Lower leg skin (tissue), 4 donors: ENCODE measurements around the gene TYROBP. TPM values are rescaled to one million over a fixed set of nuclear protein-coding genes. Genes with fewer than 3 reads are reported as not detected.

Source experiments
- DNase-seq, 2 donors: peaks; one replicate each; pipeline ENCODE4 v3.0.0-alpha.2; 2019; ENCODE audit warnings: low spot score in 2 of 2
- H3K4me3 ChIP-seq: fragments of 200-600 bp; sonication (generic); 2 replicates; pipeline ENCODE4 v1.5.1; 2017; ENCODE audit warnings: mild to moderate bottlenecking, low read depth; ENCODE audit not compliant: poor library complexity, severe bottlenecking
- CTCF ChIP-seq, 3 donors: fragments of 450-650 bp; IDR thresholded peaks; one replicate each; pipeline ENCODE4 v1.5.1; 2016; ENCODE audit warnings: antibody characterized with exemption in 3 of 3, mild to moderate bottlenecking in 3 of 3, moderate library complexity in 2 of 3
- POLR2A ChIP-seq, 2 donors: fragments of 450-650 bp; IDR thresholded peaks; one replicate each; pipeline ENCODE4 v1.6.1; 2016 to 2017; ENCODE audit warnings: antibody characterized with exemption in 2 of 2, mild to moderate bottlenecking in 1 of 2, moderate library complexity in 1 of 2
- WGBS, 2 donors: methylation state at CpG; one replicate each; pipeline ENCODE4 v1.1.5; 2018; 5-methylcytosine and 5-hydroxymethylcytosine counted together
- intact Hi-C: fragments of 100-400 bp; cut with DNase I; formaldehyde crosslinking; loops from one replicate; pipeline ENCODE4 v1.15.0; 2023; ENCODE audit warnings: low total_unique reads
- total RNA-seq, 4 donors: library from RNA; depleted of rRNA; stranded (reverse); fragments of >200 nt; gene quantifications; one replicate each; pipeline ENCODE4 v1.1.0, GENCODE V29; 2016

TYROBP gene
- total RNA-seq, 4 donors from 2014 or later, result 25.7 to 29.9 (median 28.4) TPM

GRCh38 chr19:35944556-35944955 is 36.5 kb upstream of the TYROBP start:
- TF ChIP-seq CTCF (IDR thresholded peaks at IDR 0.05) (no peak), POLR2A (IDR thresholded peaks at IDR 0.05) (no peak)
- H3K4me3 ChIP-seq, result no peak overlapping the region
- WGBS, 2 donors, result 76 to 86% methylated on average over 28 to 36 of the region's 52 CpGs
- no peak for DNase-seq
- intact Hi-C loops, result no loop called here

DNA sequence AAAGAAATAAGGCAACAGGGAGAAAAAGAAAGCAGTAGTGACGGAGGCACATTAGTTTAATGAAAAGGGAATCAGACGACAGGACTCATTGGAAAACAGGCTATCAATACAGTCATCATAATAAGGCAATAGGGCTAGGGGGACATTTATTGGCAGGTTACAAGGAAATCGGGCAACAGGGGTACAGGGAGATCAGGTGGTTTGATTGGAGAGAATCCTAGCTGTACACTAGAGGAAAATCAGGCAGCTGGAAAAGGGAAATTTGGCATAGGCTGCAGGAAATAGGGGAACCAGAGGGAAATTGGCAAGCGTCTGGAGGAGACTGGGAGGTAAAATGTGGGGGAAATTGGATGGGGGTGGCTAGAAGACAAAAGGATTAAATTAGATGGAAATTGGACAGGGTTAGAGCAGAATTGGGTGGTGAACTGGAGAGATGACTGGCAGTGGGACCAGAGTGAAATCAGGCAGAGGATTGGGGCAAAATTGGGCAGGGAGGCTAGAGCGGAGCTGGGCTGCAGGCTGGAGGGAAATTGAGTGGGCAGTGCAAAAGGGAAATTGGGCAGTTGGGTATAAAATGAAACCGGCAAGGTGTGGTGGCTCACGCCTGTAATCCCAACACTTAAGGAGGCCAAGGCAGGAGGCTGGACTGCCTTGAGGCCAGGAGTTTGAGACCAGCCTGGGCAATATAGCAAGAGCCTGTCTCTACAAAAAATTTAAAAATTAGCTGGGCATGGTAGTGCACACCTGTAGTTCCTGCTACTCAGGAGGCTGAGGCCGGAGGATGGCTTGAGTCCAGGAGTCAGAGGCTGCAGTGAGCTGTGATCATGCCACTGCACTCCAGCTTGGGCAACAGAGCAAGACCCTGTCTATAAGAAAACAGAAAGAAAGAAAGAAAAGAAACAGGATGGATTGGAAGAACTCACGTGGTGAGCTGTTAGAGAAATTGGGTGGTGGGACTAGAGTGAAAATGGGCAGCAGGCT is 35.5 kb upstream of the TYROBP start:
- 82 to 83% methylated on average over 9 of the region's 9 CpGs for WGBS, 2 donors
- intact Hi-C loops, result no loop called here
- no peak overlapping the region for H3K4me3 ChIP-seq
- no peak for DNase-seq
- no peak for TF ChIP-seq CTCF (IDR thresholded peaks at IDR 0.05)
- TF ChIP-seq POLR2A (IDR thresholded peaks at IDR 0.05), result no peak

GRCh38 chr19:35942235-35942634 is 34.1 kb upstream of the TYROBP start:
- DNase-seq, result no peak
- intact Hi-C loops, result no loop called here
- 100% methylated on average over 3 of the region's 3 CpGs for WGBS, 2 donors
- H3K4me3 ChIP-seq, result no peak overlapping the region
- no peak for TF ChIP-seq CTCF (IDR thresholded peaks at IDR 0.05)

GRCh38 chr19:35940839-35941238 is 32.7 kb upstream of the TYROBP start:
- intact Hi-C loops, result no loop called here
- DNase-seq, result no peak
- 80% methylated on average over 4 of the region's 4 CpGs for WGBS, 2 donors
- H3K4me3 ChIP-seq, result no peak overlapping the region
- no peak for TF ChIP-seq CTCF (IDR thresholded peaks at IDR 0.05)
- no peak for TF ChIP-seq POLR2A (IDR thresholded peaks at IDR 0.05)

DNA sequence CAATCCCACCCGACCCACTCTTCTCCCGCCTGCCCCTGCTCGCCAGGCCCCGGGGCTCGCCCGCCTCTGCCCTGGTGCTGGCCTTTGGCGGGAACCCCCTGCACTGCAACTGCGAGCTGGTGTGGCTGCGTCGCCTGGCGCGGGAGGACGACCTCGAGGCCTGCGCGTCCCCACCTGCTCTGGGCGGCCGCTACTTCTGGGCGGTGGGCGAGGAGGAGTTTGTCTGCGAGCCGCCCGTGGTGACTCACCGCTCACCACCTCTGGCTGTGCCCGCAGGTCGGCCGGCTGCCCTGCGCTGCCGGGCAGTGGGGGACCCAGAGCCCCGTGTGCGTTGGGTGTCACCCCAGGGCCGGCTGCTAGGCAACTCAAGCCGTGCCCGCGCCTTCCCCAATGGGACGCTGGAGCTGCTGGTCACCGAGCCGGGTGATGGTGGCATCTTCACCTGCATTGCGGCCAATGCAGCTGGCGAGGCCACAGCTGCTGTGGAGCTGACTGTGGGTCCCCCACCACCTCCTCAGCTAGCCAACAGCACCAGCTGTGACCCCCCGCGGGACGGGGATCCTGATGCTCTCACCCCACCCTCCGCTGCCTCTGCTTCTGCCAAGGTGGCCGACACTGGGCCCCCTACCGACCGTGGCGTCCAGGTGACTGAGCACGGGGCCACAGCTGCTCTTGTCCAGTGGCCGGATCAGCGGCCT is 32.1 kb upstream of the TYROBP start:
- 85 to 89% methylated on average over 10 to 40 of the region's 51 CpGs for WGBS, 2 donors
- no peak for TF ChIP-seq CTCF (IDR thresholded peaks at IDR 0.05)
- TF ChIP-seq POLR2A (IDR thresholded peaks at IDR 0.05), result no peak
- H3K4me3 ChIP-seq, result no peak overlapping the region
- no peak for DNase-seq
- intact Hi-C loops, result no loop called here
